Measurements from ENCODE around the gene RNF26.

- TF ChIP-seq, protein P1, sequence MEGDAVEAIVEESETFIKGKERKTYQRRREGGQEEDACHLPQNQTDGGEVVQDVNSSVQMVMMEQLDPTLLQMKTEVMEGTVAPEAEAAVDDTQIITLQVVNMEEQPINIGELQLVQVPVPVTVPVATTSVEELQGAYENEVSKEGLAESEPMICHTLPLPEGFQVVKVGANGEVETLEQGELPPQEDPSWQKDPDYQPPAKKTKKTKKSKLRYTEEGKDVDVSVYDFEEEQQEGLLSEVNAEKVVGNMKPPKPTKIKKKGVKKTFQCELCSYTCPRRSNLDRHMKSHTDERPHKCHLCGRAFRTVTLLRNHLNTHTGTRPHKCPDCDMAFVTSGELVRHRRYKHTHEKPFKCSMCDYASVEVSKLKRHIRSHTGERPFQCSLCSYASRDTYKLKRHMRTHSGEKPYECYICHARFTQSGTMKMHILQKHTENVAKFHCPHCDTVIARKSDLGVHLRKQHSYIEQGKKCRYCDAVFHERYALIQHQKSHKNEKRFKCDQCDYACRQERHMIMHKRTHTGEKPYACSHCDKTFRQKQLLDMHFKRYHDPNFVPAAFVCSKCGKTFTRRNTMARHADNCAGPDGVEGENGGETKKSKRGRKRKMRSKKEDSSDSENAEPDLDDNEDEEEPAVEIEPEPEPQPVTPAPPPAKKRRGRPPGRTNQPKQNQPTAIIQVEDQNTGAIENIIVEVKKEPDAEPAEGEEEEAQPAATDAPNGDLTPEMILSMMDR (IDR thresholded peaks at IDR 0.05): no peak
- no peak for TF ChIP-seq ZFX (IDR thresholded peaks at IDR 0.05; ENCODE audit: borderline replicate concordance)
Observed at GRCh38 chr11:119297938-119298337, 36.4 kb upstream of the RNF26 start.
